Measurements from ENCODE around the gene GPR45. TPM values are rescaled to one million over a fixed set of nuclear protein-coding genes. Genes with fewer than 3 reads are reported as not detected.

GPR45 gene
- total RNA-seq, 1 donor from 2014 or later = not detected

- intact Hi-C loops (cut with DNase I) = no loop called here
- no peaks in the 10 kb centered on the region for H3K36me3 ChIP-seq
- H3K4me3 ChIP-seq = no peak overlapping the region
- no peak for DNase-seq
- TF ChIP-seq, protein P1, sequence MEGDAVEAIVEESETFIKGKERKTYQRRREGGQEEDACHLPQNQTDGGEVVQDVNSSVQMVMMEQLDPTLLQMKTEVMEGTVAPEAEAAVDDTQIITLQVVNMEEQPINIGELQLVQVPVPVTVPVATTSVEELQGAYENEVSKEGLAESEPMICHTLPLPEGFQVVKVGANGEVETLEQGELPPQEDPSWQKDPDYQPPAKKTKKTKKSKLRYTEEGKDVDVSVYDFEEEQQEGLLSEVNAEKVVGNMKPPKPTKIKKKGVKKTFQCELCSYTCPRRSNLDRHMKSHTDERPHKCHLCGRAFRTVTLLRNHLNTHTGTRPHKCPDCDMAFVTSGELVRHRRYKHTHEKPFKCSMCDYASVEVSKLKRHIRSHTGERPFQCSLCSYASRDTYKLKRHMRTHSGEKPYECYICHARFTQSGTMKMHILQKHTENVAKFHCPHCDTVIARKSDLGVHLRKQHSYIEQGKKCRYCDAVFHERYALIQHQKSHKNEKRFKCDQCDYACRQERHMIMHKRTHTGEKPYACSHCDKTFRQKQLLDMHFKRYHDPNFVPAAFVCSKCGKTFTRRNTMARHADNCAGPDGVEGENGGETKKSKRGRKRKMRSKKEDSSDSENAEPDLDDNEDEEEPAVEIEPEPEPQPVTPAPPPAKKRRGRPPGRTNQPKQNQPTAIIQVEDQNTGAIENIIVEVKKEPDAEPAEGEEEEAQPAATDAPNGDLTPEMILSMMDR (IDR thresholded peaks at IDR 0.05) = no peak
- no peaks in the 10 kb centered on the region for H3K4me1 ChIP-seq
- ATAC-seq = no peak
- H3K27me3 ChIP-seq (ENCODE audit: low read depth) = no peaks in the 10 kb centered on the region
- H3K27ac ChIP-seq = no peak overlapping the region
- no peaks in the 10 kb centered on the region for H3K9me3 ChIP-seq
Measured at GRCh38 chr2:105255979-105256378, 14.4 kb downstream of the GPR45 start.

GRCh38 chr2:105256431-105257047 lies 15.0 kb downstream of the GPR45 start:
- Histone ChIP-seq H3K27ac (no peak overlapping the region), H3K4me3 (no peak overlapping the region), H3K36me3 (no peaks in the 10 kb centered on the region), H3K9me3 (no peaks in the 10 kb centered on the region), H3K4me1 (no peaks in the 10 kb centered on the region), H3K27me3 (ENCODE audit: low read depth) (no peaks in the 10 kb centered on the region)
- DNase-seq (no peak), ATAC-seq (no peak)
- intact Hi-C loops (cut with DNase I) = no loop called here
- TF ChIP-seq, protein P1 (IDR thresholded peaks at IDR 0.05) = no peak

GRCh38 chr2:105257981-105258380 lies 16.4 kb downstream of the GPR45 start:
- Histone ChIP-seq H3K36me3 (no peaks in the 10 kb centered on the region), H3K27ac (no peak overlapping the region), H3K4me1 (no peaks in the 10 kb centered on the region), H3K9me3 (no peaks in the 10 kb centered on the region), H3K4me3 (no peak overlapping the region), H3K27me3 (ENCODE audit: low read depth) (no peaks in the 10 kb centered on the region)
- intact Hi-C loops (cut with DNase I) = no loop called here
- DNase-seq (no peak), ATAC-seq (no peak)
- TF ChIP-seq, protein P1 (IDR thresholded peaks at IDR 0.05) = no peak

DNA sequence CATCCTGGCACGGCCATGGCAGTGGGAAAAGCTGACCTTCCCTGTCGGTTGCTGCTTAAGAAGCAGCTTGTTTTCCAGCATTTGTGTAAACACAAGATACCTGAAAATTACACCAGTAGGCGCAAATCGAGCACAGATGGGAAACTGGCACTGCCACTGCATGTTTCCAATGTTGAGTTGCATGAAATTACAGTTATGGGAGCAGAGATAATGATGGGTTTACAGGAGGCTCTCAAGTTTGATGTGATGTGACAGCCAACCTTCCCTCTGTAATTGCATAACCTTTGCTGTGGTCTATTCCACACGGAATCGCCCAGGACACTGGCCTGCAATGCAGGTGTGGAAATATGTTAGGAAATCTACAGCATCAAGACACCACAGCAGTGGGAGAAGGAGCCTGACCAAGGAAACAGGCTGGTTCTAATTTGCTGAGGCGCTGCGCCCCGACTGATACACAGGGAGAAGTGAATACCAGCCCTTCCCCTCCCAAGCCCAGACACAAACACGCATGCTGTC lies 17.4 kb downstream of the GPR45 start:
- Histone ChIP-seq H3K36me3 (no peaks in the 10 kb centered on the region), H3K27me3 (ENCODE audit: low read depth) (no peaks in the 10 kb centered on the region), H3K4me1 (no peaks in the 10 kb centered on the region), H3K4me3 (no peak overlapping the region), H3K9me3 (no peaks in the 10 kb centered on the region), H3K27ac (no peak overlapping the region)
- TF ChIP-seq, protein P1 (IDR thresholded peaks at IDR 0.05) = no peak
- DNase-seq (no peak), ATAC-seq (no peak)
- intact Hi-C loops (cut with DNase I) = no loop called here

DNA sequence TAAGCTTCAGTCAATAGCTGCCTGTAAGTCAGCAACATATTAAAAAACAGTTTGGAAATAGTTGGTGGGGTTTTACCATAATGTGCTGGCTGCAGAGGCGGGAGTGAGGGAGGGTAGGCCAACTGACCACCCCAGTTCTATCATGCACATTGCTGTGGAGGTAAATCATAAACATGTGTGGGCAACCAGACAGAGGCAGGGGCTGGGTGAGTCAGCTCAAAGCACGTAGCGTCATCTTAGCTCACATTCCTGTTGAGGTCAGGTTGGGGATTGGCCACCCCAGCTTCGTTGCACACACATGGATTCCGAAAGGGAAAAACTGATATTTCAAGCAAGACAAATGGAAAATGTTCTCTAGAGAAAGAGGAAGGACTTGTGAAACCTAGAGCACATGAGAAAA lies 19.5 kb downstream of the GPR45 start:
- Histone ChIP-seq H3K36me3 (peaks cover 18% of the 10 kb centered on the region), H3K4me1 (no peaks in the 10 kb centered on the region), H3K4me3 (no peak overlapping the region), H3K27ac (no peak overlapping the region), H3K27me3 (ENCODE audit: low read depth) (no peaks in the 10 kb centered on the region), H3K9me3 (no peaks in the 10 kb centered on the region)
- intact Hi-C loops (cut with DNase I) = no loop called here
- TF ChIP-seq, protein P1 (IDR thresholded peaks at IDR 0.05) = no peak
- DNase-seq (no peak), ATAC-seq (no peak)
